Measurements from ENCODE around the gene NEU2.

DNA sequence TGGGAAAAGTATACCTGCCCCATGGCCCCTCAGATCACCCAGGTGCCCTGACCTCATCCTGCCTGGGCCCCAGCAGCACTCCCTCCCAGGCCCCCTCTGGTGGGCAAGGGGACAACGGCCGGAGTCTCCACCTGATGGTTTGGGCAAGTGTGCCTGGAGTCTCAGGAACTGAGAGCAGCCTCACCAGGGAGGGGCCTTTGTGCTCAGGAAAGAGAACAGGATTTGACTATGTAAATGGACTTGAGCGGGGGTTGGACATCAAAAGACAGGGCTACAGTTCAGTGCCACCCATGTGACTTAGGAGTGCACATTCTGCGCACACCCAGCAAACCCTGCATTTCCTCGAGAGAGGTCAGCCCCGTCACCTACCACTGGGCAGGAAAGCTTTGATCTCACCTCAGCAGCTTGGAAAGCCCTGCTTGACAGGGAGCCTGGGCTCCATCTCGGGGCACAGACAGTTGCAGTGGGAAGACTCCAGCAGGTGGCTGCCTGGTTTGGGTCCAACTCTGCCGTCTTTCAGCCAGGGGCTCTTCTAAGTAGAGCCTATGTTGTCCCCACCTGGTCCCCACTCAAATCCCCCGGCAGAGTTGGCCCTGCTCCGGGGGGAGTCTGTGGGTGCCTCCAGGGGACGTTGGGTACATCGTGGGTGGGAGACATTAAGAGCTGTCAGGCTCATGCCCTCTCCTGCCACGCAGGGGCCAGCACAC is 30.9 kb downstream of the NEU2 start:
- TF ChIP-seq, protein P1, sequence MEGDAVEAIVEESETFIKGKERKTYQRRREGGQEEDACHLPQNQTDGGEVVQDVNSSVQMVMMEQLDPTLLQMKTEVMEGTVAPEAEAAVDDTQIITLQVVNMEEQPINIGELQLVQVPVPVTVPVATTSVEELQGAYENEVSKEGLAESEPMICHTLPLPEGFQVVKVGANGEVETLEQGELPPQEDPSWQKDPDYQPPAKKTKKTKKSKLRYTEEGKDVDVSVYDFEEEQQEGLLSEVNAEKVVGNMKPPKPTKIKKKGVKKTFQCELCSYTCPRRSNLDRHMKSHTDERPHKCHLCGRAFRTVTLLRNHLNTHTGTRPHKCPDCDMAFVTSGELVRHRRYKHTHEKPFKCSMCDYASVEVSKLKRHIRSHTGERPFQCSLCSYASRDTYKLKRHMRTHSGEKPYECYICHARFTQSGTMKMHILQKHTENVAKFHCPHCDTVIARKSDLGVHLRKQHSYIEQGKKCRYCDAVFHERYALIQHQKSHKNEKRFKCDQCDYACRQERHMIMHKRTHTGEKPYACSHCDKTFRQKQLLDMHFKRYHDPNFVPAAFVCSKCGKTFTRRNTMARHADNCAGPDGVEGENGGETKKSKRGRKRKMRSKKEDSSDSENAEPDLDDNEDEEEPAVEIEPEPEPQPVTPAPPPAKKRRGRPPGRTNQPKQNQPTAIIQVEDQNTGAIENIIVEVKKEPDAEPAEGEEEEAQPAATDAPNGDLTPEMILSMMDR (IDR thresholded peaks at IDR 0.05): no peak
- TF ChIP-seq JUN (IDR thresholded peaks at IDR 0.05): no peak
- TF ChIP-seq, protein P2, sequence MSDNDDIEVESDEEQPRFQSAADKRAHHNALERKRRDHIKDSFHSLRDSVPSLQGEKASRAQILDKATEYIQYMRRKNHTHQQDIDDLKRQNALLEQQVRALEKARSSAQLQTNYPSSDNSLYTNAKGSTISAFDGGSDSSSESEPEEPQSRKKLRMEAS (IDR thresholded peaks at IDR 0.05): no peak
- TF ChIP-seq POLR2A (IDR thresholded peaks at IDR 0.05; ENCODE audit: low read length): no peak
- no peak for TF ChIP-seq KDM5A (IDR thresholded peaks at IDR 0.05)
- TF ChIP-seq EP300 (IDR thresholded peaks at IDR 0.05): no peak
- TF ChIP-seq CEBPB (IDR thresholded peaks at IDR 0.05): no peak
- no peak for TF ChIP-seq ZFP36 (IDR thresholded peaks at IDR 0.05; ENCODE audit: borderline replicate concordance, partially characterized antibody)
- no peak for TF ChIP-seq CBX2 (IDR thresholded peaks at IDR 0.05; ENCODE audit: borderline replicate concordance, low read depth)
- TF ChIP-seq, protein P3, sequence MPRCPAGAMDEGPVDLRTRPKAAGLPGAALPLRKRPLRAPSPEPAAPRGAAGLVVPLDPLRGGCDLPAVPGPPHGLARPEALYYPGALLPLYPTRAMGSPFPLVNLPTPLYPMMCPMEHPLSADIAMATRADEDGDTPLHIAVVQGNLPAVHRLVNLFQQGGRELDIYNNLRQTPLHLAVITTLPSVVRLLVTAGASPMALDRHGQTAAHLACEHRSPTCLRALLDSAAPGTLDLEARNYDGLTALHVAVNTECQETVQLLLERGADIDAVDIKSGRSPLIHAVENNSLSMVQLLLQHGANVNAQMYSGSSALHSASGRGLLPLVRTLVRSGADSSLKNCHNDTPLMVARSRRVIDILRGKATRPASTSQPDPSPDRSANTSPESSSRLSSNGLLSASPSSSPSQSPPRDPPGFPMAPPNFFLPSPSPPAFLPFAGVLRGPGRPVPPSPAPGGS (IDR thresholded peaks at IDR 0.05): no peak
- TF ChIP-seq, protein P4, sequence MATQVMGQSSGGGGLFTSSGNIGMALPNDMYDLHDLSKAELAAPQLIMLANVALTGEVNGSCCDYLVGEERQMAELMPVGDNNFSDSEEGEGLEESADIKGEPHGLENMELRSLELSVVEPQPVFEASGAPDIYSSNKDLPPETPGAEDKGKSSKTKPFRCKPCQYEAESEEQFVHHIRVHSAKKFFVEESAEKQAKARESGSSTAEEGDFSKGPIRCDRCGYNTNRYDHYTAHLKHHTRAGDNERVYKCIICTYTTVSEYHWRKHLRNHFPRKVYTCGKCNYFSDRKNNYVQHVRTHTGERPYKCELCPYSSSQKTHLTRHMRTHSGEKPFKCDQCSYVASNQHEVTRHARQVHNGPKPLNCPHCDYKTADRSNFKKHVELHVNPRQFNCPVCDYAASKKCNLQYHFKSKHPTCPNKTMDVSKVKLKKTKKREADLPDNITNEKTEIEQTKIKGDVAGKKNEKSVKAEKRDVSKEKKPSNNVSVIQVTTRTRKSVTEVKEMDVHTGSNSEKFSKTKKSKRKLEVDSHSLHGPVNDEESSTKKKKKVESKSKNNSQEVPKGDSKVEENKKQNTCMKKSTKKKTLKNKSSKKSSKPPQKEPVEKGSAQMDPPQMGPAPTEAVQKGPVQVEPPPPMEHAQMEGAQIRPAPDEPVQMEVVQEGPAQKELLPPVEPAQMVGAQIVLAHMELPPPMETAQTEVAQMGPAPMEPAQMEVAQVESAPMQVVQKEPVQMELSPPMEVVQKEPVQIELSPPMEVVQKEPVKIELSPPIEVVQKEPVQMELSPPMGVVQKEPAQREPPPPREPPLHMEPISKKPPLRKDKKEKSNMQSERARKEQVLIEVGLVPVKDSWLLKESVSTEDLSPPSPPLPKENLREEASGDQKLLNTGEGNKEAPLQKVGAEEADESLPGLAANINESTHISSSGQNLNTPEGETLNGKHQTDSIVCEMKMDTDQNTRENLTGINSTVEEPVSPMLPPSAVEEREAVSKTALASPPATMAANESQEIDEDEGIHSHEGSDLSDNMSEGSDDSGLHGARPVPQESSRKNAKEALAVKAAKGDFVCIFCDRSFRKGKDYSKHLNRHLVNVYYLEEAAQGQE (IDR thresholded peaks at IDR 0.05): no peak
- TF ChIP-seq RNF2 (IDR thresholded peaks at IDR 0.05; ENCODE audit: borderline replicate concordance, low read depth): no peak

All from A549 (cell line).